Uterus (tissue), 2 donors: Measurements from ENCODE around the gene PRRG2.

ENCODE experiments used
- POLR2A ChIP-seq, 2 donors: fragments of 450-650 bp; IDR thresholded peaks; one replicate each; pipeline ENCODE4 v1.6.1; 2016; ENCODE audit warnings: antibody characterized with exemption in 2 of 2, mild to moderate bottlenecking in 1 of 2, moderate library complexity in 1 of 2
- TF ChIP-seq, protein P1 (sequence below), 4 experiments: fragments of 200-600 bp in 2 of 4; fragments of 450-650 bp in 2 of 4; sonication (generic) in 2 of 4; IDR thresholded peaks; one replicate each; pipeline ENCODE4 v1.5.1; 2016 to 2019; ENCODE audit warnings: antibody characterized with exemption in 4 of 4, mild to moderate bottlenecking in 2 of 4, moderate library complexity in 1 of 4

- TF ChIP-seq, protein P1, sequence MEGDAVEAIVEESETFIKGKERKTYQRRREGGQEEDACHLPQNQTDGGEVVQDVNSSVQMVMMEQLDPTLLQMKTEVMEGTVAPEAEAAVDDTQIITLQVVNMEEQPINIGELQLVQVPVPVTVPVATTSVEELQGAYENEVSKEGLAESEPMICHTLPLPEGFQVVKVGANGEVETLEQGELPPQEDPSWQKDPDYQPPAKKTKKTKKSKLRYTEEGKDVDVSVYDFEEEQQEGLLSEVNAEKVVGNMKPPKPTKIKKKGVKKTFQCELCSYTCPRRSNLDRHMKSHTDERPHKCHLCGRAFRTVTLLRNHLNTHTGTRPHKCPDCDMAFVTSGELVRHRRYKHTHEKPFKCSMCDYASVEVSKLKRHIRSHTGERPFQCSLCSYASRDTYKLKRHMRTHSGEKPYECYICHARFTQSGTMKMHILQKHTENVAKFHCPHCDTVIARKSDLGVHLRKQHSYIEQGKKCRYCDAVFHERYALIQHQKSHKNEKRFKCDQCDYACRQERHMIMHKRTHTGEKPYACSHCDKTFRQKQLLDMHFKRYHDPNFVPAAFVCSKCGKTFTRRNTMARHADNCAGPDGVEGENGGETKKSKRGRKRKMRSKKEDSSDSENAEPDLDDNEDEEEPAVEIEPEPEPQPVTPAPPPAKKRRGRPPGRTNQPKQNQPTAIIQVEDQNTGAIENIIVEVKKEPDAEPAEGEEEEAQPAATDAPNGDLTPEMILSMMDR (IDR thresholded peaks at IDR 0.05), result no peak
- TF ChIP-seq POLR2A (IDR thresholded peaks at IDR 0.05), result no peak
Observed at GRCh38 chr19:49543032-49543431, 38.1 kb upstream of the PRRG2 start.
